ENCODE measurements around the gene SSBP3. TPM values are rescaled to one million over a fixed set of nuclear protein-coding genes. Genes with fewer than 3 reads are reported as not detected.
A peak's percentile ranks its signal among the peaks of the same experiment; 100 is the strongest.

Gene SSBP3
- total RNA-seq, 1 donor from 2014 or later = 21.7 TPM

DNA sequence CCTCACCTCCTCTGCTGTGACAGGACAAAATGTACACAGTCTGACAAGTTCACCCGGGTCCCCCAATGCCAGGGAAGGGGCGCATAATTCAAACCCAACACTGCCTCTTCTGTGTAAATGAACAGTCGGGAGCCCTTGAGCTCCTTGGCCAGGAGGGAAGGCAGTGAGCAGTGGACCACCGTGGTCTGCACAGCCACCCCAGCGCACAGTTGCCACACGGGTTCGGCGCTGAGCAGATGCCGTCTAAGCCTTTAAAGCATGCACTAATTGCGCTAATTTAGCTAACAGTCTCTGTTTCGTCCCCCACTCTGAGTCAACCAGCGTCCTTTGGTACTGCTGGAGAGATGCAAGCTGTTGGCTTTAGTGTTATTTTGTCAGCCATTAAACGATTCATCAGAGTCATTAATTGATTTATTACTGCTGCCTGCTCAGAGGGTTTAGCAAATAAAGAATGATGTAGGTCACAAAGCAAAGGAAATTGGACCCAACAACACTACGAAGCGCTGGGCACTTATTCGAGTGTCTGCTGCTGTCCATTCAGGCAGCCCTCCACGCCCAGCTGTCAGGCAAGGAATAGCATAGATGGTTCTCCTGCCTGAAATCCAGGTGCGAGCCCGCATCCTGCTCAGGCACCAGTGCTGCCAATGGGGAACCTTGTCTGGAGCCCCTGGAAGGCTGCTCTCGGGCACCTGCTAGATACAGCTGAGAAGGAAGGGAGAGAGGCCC, 114.8 kb downstream of the SSBP3 start:
- ATAC-seq (no peak), DNase-seq (ENCODE audit: low spot score) (no peak)

DNA sequence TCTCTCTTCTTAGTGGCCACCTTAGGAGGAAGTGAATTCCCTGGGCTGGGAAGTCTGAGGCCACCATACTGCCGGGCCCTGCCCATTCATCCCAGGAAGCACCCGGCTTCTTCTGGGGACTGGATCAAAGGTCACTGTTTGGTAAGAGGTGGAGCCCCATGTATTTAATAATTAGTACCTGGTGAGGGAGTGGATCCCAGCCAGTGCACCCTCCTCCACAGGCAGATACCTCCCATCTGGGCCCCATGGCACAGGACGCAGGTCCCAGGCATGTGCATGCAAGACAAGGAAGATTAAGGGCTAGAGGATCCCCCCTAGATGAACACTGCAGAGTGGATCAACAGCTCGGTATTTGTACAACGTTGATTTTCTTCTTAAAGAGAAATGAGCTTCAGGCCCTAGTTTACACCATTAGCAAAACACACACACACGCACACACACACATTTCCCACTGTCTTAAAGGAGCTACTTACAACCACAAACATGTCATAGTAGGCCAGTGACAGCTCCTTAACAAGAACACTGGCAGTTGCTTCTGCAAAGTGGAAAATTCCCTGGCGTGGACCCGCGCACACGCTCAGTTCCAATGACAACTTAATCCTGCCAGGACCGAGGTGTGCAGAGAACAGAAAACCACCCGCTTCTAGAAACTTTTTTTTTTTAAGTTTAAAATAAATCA, 115.5 kb downstream of the SSBP3 start:
- ATAC-seq (peak; percentile 59), DNase-seq (ENCODE audit: low spot score) (no peak)

DNA sequence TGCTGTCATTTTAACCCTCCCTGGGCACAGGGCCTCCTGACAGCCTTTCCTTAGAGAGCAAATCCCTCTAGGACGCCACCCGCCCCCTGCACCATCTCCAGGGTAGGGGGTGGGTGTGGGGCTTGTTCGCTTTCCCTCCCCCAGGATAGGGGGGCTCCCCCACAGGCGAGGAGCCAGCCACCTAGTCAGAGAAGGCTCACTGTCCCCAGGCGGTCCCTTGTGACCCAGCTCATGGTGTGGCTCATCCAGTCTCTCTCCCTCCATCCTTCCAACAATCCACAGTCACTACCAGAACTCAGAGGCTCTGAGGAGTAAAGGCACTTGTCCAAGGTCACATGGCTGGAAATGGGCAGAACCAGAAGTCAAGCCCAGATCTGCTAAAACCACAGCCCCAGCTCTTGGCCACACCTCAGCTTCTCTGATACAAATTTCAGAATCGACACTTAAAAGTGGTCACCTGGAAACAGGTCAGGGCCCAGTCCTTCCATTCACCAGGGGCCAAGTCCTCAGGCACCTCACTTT, 116.4 kb downstream of the SSBP3 start:
- DNase-seq (ENCODE audit: low spot score) (no peak), ATAC-seq (peak; percentile 8)

DNA sequence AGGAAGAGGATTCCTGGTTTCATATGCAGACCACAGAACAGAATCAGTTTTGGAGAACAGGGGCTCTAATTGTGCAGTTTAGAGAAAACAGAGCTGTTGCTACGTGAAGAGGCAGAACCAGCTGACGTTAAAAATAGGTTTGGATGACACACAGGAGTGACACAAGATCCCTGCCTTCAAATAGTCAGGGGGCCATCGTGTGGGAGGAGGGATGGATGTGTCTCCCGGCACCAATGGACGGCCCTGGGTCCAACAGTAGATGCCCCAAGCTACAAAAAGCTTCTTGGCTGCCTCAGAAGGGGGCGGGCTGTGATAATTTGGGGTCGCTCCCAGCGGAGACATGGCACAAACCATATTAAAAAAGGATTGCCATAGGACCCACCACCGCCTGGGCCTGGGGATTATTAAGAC, 118.4 kb downstream of the SSBP3 start:
- ATAC-seq (no peak), DNase-seq (ENCODE audit: low spot score) (no peak)

DNA sequence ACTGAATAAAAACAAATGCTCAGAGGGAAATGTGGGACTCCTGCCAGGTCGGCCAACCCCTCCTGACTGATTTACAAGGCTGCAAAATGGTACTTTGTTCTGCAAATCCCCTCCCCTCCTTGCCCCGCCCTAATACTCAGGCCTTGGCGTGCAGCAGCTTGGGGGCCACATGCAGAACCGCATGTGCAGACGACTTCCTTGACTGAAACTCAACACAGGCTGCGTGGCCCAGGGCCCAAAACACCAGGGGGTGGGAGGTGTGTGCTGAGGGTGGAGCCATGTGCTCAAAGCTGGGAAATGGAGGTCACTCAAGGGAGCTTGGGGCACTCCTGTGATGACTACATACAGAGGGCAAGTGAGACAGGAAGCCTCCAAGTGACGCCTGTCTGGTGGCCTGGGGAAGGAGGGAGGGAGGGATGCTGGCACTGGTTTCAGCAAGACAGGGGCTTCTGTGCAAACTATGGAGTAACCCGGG, 119.0 kb downstream of the SSBP3 start:
- DNase-seq (ENCODE audit: low spot score) = no peak
- ATAC-seq = peak; percentile 40

DNA sequence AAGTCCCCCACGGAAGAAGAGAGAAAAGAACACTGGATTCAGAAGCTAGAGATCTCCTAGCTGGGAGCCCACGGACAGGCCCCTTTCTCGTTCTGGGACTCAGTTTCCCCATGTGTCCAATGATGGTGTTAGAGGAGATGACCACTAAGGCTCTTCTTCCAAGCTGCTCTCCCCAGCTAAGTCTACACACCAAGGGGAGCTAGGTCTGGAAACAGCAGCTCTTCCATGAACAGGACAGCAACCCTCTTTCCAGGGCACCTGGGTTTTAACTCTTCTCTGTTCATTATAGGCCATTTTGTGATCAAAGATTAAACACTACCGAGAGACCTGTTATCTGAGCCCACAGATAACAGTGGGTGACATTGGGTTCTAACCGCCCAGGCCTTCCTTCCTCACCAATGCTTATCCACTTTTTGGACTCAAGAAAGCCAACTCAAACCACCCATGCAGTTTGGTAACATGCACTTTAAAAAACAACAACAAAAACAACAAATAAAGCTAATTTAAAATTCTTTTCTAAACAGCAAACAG, 120.3 kb downstream of the SSBP3 start:
- no peak for DNase-seq (ENCODE audit: low spot score)
- no peak for ATAC-seq

DNA sequence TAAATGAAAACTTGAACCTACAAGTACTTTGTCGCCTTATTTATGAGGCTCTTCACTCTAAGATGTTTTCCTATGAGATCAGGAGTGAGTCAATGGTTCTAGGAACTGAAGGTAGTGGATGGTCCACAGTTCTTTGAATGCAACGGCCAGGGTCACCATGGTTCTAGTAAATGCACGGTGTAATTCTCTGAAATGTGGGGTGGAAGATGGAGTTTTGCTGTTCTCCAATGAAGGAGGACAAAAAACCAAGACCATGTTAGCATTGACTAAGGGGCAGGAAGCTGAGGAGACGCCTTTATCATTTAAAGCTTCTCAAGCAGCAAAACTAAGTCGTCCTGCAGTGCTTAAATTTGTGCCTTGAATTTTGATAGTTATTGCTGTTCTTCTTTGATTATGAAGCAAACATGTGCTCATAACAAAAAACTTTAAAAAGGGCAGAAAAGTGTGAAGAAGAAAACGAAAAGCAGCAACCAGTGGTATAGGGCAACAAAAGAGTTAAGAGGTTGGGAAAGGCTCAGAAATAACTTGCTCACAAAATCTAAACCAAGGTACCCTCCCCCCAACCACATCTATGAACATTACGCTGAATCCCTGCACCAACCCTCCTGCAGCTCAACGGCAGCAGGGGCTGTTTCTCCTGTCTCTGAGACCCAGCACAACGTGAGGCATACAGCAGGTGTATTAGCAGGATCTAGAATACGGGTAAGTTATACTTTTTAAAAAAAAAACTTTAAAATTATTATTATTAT, 121.2 kb downstream of the SSBP3 start:
- DNase-seq (ENCODE audit: low spot score) (no peak), ATAC-seq (no peak)

DNA sequence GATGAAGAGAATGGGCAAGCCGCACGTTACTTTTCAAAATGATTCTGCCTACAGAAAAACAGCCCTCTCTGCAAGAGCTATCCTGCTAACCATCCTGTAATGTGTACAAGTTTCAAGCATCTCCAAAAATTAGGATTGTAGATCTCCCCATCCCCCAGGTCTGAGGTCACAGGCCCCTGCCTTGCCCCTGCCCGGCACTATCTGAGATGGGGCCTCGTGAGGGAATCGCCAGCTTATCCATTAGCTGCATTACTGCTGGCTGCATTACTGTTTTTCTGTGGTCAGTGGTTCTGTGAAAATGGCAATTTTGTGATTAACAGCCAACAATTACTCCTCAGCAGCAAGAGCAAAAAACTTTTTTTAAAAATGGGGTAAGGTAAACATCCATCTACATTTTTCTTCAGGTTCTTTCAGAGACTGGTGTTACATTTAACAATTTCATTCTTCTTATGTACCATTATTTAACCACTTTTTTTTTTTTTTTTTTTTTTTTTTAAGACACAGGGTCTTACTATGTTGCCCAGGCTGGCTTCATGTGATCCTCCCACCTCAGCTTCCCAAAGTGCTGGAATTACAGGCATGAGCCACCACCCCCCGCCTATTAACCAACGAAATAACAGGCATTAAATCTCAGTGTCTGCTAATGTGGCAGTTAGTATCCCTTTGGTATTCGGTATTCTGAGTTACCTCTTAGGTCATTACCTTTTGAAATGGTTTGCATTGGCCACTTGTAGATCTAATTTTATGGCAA, 122.4 kb downstream of the SSBP3 start:
- ATAC-seq (no peak), DNase-seq (ENCODE audit: low spot score) (no peak)

DNA sequence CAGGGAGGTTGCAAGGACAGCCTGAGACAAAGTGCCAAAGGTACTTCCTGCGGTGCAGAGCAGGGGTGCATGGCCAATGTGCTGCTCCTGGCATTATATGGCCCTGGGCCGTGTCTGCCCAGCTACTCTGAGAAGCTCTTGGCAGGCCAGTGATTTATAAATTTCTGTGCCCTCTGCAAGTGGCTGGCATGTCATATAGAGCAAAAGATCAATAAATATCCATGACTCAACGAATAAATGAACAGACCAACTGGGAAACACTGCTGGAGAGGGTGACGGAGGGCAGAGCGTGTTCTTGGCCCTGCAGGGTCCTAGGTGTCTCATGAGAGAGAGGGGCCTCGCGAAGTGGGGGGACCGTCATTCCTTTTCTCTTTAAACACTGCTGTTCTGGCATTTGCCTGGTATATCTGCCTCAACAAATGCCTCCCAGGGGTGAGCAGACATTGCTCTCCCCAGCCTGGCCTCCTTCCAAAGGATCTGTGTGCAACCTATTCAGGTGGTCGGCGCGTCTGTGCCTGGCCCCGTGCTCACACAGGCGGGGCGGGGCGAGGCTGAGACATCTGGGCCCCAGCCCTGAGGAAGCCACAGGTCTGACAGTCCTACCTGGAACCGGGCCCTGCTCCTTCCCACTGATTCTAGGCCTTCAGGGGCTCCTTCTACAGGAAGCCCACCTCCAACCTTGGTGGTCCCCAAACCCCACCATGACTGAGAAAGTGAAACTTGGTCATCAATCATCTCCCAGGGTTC, 123.9 kb downstream of the SSBP3 start:
- DNase-seq (ENCODE audit: low spot score) (no peak), ATAC-seq (no peak)

DNA sequence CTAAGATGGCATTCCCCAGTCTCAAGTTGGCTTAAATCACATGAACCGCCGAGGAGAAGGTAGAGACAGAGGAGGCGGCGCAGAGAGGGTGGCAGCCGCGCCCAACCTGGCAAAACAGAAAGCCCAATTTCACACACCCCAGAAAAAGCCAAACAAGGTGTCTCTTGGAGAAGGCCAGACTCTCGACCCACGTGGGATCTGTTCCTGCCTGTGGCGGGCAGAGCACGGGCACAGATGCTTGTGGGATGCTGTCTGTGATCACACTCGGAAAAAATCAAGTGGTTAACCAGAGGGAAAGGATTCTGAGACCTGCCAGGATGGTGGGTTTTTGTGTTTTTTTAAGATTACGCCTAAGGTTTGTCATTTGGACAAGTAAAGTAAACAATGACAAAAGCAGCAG, 125.5 kb downstream of the SSBP3 start:
- ATAC-seq = no peak

DNA sequence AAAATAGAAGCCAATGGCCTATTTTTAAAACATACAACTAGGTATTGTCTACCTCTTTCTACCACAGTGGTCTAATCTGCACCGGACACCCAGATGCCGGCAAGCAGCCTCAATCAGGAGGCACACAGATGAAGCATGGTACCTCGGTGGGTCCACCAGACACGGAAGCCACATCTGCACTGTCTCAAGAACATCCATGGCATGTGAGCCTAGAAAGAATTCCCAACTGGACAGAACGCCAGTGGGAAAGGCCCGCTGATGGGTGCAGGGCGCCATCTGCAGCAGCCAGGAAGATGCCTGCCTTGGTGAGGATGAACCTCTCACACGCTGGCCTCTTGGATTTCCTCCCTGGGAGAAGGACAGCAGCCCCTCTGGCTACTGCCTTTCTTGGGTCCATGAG, 126.7 kb downstream of the SSBP3 start:
- DNase-seq (ENCODE audit: low spot score) (no peak), ATAC-seq (no peak)

More for the DNA sequence above, 125.5 kb downstream of the SSBP3 start:
- DNase-seq (ENCODE audit: low spot score) = no peak

DNA sequence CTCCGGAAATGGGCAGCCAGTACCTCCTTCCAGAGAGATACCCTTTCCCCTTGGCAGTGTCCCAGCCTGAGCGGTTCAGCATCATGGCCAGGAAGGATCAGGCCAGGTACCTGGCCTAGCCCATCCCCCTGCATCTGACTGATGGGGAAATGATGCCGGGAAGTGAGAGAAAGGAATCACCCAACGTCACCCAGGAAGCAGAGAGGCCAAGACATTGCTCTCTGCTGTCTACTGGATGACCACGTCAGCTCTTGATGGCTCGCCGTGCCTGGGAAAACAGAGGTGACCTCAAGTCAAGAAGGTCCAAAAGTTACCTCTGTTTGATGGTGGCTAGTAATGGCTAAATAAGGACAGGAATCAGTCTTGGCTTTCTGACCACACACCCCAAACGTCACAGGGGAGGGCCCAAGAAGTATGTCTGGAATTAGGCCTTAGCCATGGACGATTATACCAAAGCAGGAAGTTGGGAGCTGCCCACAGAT, 127.2 kb downstream of the SSBP3 start:
- DNase-seq (ENCODE audit: low spot score) = peak; percentile 68
- no peak for ATAC-seq

DNA sequence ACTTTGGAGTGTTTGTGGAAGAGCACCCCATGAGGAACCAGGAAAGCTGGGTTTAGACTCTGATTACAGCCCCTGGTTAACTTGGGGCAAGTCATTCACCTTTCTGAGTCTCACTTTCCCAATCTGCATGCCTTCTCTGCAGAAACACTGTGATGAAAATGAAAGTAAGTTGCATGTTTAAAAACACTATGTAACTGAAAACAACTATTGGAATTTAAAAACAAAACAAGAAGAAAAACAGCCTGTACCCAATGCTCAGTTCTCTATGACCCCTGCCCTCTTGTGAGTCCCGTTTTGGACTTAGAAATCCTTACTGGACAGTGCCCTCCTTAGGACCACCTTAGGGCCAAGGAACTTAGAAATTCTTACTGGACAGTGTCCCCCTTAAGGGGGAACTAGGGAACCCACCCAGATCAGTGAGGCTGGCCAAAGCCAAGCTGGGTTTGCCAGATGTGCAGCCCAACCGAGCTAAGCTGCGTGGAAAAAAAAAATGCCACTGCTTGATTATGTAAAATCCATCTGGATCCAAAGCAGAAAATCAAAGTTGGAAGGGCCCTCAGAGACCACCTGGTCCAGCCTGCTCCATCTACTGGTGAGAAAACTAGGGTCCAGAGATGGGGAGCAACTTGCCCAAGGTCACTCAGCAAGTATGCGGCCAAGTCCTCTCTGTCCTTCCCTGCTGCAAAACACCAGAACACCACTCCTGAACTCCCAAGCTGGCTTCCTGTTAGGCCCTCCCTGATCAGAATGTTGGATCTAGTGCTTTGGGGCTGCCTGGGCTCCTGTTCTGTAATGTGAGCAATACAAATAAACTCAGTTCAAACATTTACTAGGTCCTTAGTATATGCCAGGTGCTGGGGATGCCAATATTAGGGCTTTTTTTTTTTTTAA, 128.5 kb downstream of the SSBP3 start:
- ATAC-seq (peak; percentile 45), DNase-seq (ENCODE audit: low spot score) (peak; percentile 83)

DNA sequence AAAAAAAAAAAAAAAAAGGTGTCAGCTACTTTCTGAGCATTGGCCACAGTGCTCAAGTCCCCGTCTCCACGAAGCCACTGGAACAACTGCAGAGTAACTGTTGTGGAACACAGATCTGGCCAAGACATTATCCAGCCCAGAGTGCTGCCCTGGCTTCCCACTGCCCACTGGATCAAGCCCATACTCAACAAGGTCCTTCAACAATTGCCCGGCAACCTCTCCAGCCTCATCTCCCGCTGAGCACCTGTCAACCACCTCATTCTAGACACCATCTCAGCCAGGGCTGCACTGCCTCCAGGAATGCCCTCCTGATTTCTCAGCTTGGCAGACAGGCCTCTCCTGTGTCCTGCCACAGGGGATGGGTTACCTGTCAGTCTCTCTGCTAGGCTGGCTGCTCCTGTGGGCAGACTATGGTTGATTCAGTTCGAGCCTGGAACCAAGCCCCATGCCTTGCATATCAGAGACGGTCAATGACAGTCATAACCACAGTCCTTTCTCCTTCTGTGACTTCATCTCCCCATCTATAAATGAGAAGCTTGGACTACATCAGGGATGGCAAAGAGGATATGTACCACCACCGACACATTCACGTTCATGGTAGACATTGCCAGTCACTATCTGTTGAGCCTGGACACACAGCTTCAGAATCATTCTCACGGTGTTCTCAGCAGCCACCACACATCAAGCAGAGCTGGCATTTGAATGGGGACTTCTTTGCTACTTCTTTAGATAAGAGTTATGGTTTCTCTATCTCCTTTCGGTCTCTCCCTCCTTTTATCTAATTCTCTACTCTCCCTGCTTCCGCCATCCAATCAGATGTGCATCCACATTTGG, 129.4 kb downstream of the SSBP3 start:
- no peak for DNase-seq (ENCODE audit: low spot score)
- no peak for ATAC-seq

DNA sequence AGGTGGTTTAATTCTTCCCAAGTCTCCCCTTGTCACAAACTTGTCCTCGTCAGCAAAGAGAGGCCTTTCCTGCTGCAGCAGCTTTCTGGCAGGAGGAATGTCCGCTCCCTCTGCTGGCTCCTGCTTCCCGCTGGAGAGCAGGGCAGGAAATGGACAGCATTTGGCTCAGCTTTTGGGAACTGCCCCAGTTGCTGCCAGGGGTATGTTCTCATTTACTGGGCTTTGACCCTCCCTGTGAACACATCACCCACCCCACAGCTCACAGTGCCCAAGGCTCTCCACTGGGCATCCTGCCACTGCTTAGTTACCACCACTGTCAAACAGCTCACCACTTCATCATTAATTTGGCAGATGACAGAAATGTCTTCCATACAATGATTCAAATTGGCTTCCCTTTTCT, 130.8 kb downstream of the SSBP3 start:
- ATAC-seq = peak; percentile 39

DNA sequence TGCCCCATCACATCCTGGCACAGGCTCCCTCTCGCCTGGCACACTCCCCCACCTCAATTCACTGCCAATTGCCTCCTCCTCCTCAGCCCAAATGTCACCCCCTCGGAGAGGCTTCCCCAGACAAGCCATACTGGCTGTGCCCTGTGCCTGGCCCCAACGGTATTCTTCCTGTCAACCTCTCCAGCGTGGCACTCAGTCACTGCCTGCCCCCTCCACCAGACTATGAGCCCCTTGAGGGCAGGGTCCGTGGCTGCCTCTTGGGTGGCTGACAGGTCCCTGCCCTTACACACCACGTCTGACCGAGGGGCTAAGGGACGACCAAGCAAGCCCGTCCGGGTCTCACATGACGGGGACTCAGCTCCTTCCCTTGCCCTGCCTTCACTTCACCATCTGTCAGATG, 131.3 kb downstream of the SSBP3 start:
- no peak for ATAC-seq
- DNase-seq (ENCODE audit: low spot score) = no peak

More for the DNA sequence above, 130.8 kb downstream of the SSBP3 start:
- DNase-seq (ENCODE audit: low spot score) = peak; percentile 92

DNA sequence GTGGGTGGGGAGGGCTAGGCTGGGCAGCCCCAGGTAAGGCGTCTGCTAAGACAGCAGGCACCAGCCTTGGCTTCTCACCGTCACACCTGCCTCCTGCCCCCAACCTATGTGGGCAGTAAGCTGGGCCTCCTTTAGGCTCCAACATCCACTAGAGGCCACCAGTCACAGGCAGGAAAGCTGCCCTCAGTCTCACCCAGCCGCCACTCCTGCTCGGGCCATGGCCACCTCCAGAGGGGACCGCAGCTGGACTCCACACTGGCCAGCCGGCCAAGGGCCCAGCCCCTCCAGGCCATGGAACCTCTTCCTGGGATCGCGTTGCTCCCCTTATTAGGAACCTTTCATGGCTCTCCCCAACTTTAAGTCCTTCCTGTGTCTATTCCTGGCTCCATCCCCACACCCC, 131.7 kb downstream of the SSBP3 start:
- ATAC-seq = peak; percentile 47

DNA sequence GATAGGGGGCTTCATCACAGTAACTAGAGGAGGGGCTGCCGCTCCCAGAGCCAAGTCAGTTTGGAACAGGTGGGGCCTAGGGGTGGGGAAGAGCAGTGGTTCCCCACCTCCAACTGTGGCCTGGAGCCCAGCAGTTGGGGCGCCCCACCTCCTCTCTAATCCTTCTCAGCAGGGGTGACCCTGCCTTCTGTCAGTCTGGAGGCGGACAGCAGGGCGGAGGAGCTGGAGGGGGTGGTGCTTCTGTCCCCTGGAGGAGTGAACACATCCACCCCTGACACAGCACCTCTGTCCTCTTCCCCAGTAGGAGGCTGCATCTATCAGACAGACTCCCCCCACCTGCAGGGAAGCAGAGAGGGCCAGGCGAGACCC, 132.4 kb downstream of the SSBP3 start:
- ATAC-seq = peak; percentile 6
- no peak for DNase-seq (ENCODE audit: low spot score)

More for the DNA sequence above, 131.7 kb downstream of the SSBP3 start:
- peak; percentile 76 for DNase-seq (ENCODE audit: low spot score)

Data from left lobe of liver (tissue), 2 donors.